Choroid plexus epithelial cell (primary cell): ENCODE results near the gene NOC4L.

ENCODE experiments used
- DNase-seq: peaks from one replicate; pipeline ENCODE4 v3.0.0-alpha.2; 2010; ENCODE audit warnings: low read depth
- H3K4me3 ChIP-seq: 2 replicates; pipeline ENCODE4 v1.5.1; 2011; ENCODE audit warnings: low read depth, mild to moderate bottlenecking, control low read depth, low read length, moderate library complexity
- TF ChIP-seq, protein P1 (sequence below): conservative IDR thresholded peaks from 2 replicates; pipeline ENCODE4 v1.5.1; 2011; ENCODE audit warnings: low read depth, mild to moderate bottlenecking, control low read depth, inconsistent platforms, low read length, moderate library complexity

NOC4L gene

GRCh38 chr12:132103542-132104308 is 40.5 kb upstream of the NOC4L start:
- H3K4me3 ChIP-seq: no peak overlapping the region
- DNase-seq: no peak
- TF ChIP-seq, protein P1, sequence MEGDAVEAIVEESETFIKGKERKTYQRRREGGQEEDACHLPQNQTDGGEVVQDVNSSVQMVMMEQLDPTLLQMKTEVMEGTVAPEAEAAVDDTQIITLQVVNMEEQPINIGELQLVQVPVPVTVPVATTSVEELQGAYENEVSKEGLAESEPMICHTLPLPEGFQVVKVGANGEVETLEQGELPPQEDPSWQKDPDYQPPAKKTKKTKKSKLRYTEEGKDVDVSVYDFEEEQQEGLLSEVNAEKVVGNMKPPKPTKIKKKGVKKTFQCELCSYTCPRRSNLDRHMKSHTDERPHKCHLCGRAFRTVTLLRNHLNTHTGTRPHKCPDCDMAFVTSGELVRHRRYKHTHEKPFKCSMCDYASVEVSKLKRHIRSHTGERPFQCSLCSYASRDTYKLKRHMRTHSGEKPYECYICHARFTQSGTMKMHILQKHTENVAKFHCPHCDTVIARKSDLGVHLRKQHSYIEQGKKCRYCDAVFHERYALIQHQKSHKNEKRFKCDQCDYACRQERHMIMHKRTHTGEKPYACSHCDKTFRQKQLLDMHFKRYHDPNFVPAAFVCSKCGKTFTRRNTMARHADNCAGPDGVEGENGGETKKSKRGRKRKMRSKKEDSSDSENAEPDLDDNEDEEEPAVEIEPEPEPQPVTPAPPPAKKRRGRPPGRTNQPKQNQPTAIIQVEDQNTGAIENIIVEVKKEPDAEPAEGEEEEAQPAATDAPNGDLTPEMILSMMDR: no peak

- TF ChIP-seq, protein P1: no peak
- DNase-seq: no peak
- H3K4me3 ChIP-seq: no peak overlapping the region
Measured at GRCh38 chr12:132105467-132105866, 38.8 kb upstream of the NOC4L start.

GRCh38 chr12:132106921-132107320 is 37.3 kb upstream of the NOC4L start:
- DNase-seq: peak; percentile 72
- no peak overlapping the region for H3K4me3 ChIP-seq
- TF ChIP-seq, protein P1: no peak

GRCh38 chr12:132108211-132108832 is 35.9 kb upstream of the NOC4L start:
- TF ChIP-seq, protein P1: no peak
- no peak for DNase-seq
- H3K4me3 ChIP-seq: no peak overlapping the region

GRCh38 chr12:132109741-132110140 is 34.5 kb upstream of the NOC4L start:
- H3K4me3 ChIP-seq: no peak overlapping the region
- TF ChIP-seq, protein P1: no peak
- peak; percentile 34 for DNase-seq

GRCh38 chr12:132110677-132111076 is 33.6 kb upstream of the NOC4L start:
- TF ChIP-seq, protein P1: no peak
- H3K4me3 ChIP-seq: no peak overlapping the region
- no peak for DNase-seq
